GM11168 (cell line): ENCODE data around the gene PSKH1.
"Not testable (repeated sequence)": the region's sequence is repeated elsewhere in the genome, so short reads cannot be mapped to it uniquely, and the experiment has no call there.

Experiments
- in situ Hi-C: fragments of 300-500 bp; cut with MboI; formaldehyde crosslinking; loops from one replicate; pipeline ENCODE4 v1.12.0; 2022; ENCODE audit warnings: low sequenced_read_pairs; ENCODE audit not compliant: unreplicated experiment

Gene PSKH1

GRCh38 chr16:67936880-67937605 lies 44.0 kb downstream of the PSKH1 start:
- in situ Hi-C loops = no loop called here

GRCh38 chr16:67937713-67938112 lies 44.7 kb downstream of the PSKH1 start:
- in situ Hi-C loops = not testable (repeated sequence)

- in situ Hi-C loops = no loop called here
Measured at GRCh38 chr16:67939507-67940445, 46.7 kb downstream of the PSKH1 start.

- in situ Hi-C loops = no loop called here
Measured at GRCh38 chr16:67940446-67941089, 47.5 kb downstream of the PSKH1 start.

GRCh38 chr16:67941469-67942199 lies 48.6 kb downstream of the PSKH1 start:
- in situ Hi-C loops = no loop called here

- in situ Hi-C loops = no loop called here
Measured at GRCh38 chr16:67942200-67942509, 49.1 kb downstream of the PSKH1 start.

- in situ Hi-C loops = no loop called here
Measured at GRCh38 chr16:67942510-67943255, 49.6 kb downstream of the PSKH1 start.

- in situ Hi-C loops = no loop called here
Measured at GRCh38 chr16:67943256-67943618, 50.2 kb downstream of the PSKH1 start.

- in situ Hi-C loops = no loop called here
Measured at GRCh38 chr16:67943619-67944504, 50.8 kb downstream of the PSKH1 start, which contains the start of gene LCAT. LCAT (minus strand) TSS chr16:67944120; CDS start chr16:67944101, 19 bp downstream.

- in situ Hi-C loops = no loop called here
Measured at GRCh38 chr16:67944690-67945391, 51.8 kb downstream of the PSKH1 start.

- in situ Hi-C loops = no loop called here
Measured at GRCh38 chr16:67945392-67945933, 52.4 kb downstream of the PSKH1 start.

GRCh38 chr16:67946128-67946569 lies 53.1 kb downstream of the PSKH1 start:
- in situ Hi-C loops = no loop called here

GRCh38 chr16:67946966-67947558 lies 54.0 kb downstream of the PSKH1 start:
- in situ Hi-C loops = no loop called here

GRCh38 chr16:67948015-67948414 lies 55.0 kb downstream of the PSKH1 start:
- in situ Hi-C loops = no loop called here

- in situ Hi-C loops = no loop called here
Measured at GRCh38 chr16:67949645-67950044, 56.6 kb downstream of the PSKH1 start.

GRCh38 chr16:67950335-67950843 lies 57.3 kb downstream of the PSKH1 start:
- in situ Hi-C loops = no loop called here

- in situ Hi-C loops = no loop called here
Measured at GRCh38 chr16:67951485-67951884, 58.4 kb downstream of the PSKH1 start.
